HG03159 (cell line): ENCODE data around the gene RDX.
"Not testable (repeated sequence)": the region's sequence is repeated elsewhere in the genome, so short reads cannot be mapped to it uniquely, and the experiment has no call there.

Experiments
- ATAC-seq: cut with Tn5 transposase; IDR thresholded peaks from one replicate; pipeline ENCODE4 v1.9.1; 2021; ENCODE audit warnings: mild to moderate bottlenecking, moderate library complexity; ENCODE audit not compliant: unreplicated experiment

Gene RDX

GRCh38 chr11:110296226-110297075, at the start of gene RDX:
Gene RDX (minus strand): TSS chr11:110296614. CDS start chr11:110279692, 16,922 bp downstream.
- ATAC-seq = peak; percentile 75

GRCh38 chr11:110345743-110346142, 49.3 kb upstream of the RDX start:
- ATAC-seq = no peak

GRCh38 chr11:110340436-110340835, 44.0 kb upstream of the RDX start:
- no peak for ATAC-seq

DNA sequence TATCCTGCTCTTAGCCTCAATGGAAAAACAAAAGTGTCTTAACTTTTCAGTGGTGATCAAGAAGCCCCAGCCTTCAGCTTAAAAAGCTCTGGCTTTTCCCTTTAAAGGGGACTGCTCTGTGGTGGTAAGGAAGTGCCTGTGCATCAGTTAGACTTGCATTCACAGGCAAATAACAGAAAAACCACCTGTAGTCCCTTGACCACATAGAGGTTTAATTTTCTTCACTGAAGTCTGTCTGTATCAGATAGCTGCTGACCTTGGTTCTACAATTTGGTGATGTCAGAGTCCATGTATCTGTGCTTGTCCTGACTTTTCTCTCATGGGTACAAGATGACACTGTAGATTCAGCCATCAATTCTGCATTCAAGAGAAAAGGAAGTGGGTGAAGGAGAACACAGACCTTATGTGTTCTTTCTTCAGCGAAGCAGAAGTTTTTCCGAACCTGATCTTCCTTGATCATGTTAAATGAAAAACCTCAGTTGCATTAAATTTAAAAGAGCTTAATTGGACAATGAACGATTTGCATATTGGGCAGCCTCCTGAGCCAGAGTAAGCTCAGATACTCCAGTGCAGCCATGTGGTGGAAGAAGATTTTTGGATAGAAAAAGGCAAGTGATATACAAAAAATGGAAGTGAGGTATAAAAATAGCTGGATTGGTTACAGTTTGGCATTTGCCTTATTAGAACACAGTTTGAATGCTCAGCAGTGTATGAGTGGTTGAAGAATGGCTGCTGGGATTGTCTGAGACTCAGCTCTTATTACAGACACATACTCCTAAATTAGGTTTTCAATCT, 43.2 kb upstream of the RDX start:
- no peak for ATAC-seq

- ATAC-seq = peak; percentile 71
These were observed 42.3 kb upstream of the RDX start for GRCh38 chr11:110338684-110339083.

DNA sequence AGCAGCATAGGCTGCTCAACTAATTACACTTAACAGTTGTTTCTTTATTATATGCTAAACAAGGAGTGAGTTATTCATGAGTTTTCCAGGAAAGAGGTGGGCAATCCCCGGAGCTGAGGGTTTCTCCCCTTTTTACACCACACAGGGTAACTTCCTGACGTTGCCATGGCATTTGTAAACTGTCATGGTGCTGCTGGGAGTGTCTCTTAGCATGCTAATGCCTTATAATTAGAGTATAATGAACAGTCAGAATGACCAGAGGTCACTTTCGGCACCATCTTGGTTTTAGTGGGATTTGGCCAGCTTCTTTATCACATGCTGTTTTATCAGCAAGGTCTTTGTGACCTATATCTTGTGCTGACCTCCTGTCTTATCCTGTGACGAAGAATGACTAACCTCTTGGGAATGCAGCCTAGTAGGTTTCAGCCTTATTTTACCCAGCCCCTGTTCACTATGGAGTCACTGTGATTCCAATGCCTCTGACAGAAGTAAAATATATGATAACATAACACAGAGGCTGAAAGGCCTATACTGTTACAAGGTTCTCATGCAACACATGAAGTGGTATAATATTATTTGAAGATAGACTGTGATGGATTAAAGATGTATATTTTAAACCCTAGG, 41.3 kb upstream of the RDX start:
- no peak for ATAC-seq

DNA sequence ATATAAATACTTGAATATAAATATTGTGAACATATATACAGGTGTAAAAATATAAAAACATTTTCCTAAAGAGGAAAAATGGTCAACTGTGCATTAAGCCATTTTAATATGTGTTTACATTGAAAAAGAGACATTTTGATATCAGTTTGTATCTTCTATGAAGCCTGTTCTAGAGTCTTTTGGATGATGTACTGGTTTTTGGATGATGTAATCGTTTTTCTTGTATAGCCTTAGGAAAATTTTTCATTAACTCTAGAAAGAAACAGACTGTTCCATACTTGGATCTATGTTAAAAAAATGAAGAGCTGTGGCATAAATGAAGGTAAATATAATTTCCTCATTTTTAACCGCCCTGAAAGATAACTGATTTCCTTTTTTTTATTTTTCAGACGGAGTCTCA, 39.6 kb upstream of the RDX start:
- ATAC-seq = no peak

GRCh38 chr11:110335358-110335757, 38.9 kb upstream of the RDX start:
- no peak for ATAC-seq

DNA sequence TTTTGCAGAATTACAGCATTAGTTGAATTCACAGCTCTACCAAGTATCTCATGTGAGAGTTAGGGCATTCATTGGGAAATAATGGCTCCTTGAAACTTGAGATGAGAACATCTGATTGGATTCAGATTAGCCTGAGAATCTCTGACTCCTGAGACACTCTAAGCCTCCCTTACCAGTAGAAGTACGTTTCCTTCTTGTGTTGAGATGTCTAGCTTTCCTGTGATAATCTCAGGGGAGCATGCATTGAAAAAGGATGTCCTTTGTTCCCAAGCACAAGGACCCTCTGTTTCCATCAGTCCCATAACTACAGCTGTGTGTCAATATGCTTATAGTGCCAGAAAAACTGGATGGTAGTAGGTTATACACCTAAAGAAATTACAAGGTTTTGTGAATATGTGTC, 35.2 kb upstream of the RDX start:
- ATAC-seq = no peak

GRCh38 chr11:110329445-110329844, 33.0 kb upstream of the RDX start:
- ATAC-seq = no peak

- ATAC-seq = no peak
These were observed 31.1 kb upstream of the RDX start for GRCh38 chr11:110327508-110327907.

DNA sequence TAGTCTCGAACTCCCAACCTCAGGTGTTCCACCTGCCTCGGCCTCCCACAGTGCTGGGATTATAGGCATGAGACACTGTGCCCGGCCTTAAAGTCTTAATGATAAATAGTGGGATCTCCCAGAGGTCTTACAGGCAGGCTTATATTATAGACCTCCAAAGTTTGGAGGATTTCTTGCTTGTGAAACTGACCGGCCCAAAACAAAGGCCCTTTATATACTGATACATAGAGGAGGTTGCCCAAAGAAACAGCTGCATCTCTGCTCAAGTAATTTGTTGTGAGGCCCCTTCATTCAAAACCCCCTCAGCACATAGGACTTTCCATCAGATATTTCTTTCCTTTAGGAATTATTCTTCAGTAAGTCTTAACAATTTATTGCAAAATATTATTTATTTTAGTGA, 27.4 kb upstream of the RDX start:
- no peak for ATAC-seq

GRCh38 chr11:110319501-110319900, 23.1 kb upstream of the RDX start:
- no peak for ATAC-seq

GRCh38 chr11:110318638-110319404, 22.4 kb upstream of the RDX start:
- no peak for ATAC-seq

DNA sequence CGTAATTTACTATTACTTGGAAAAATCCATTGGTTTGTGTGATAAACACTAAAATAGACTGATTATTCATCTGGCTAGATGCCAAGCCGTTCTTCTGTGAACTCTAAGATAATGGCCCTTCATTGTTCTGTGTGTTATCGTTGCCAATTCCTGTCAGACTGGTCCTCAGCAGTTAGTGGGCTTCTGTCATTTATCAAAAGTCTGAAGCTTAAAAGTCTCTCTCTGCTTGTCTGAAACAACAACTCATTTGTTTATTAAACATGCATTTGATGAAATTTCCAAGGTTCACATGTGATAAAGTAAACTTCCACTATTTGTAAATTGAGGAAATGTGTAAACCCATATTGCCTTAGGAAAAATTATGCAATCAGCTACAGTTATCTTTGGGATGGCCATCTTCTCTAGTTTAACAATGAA, 21.1 kb upstream of the RDX start:
- ATAC-seq = no peak

DNA sequence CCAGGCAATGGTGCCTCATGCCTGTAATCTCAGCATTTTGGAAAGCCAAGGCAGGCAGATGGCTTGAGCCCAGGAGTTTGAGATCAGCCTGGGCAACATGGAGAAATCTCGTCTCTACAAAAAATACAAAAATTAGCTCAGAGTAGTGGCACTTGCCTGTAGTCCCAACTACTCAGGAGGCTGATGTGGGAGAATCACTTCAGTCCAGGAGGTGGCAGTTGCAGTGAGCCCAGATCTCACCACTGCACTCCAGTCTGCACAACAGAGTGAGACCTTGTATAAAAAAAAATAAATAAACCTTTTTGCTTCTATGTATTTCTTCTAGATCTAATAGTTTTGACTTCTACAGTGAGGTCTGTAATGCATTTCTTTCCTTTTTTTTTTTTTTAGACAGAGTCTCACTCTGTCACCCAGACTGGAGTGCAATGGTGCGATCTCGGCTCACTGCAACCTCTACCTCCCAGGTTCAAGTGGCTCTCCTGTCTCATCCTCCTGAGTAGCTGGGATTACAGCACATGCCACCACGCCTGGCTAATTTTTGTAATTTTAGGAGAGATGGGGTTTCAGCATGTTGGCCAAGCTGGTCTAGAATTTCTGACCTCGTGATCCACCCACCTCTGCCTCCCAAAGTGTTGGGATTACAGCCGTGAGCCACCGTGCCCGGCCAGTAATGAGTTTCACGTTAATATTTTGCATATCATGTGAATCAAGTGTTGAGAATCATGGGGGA, 18.1 kb upstream of the RDX start:
- ATAC-seq = no peak

DNA sequence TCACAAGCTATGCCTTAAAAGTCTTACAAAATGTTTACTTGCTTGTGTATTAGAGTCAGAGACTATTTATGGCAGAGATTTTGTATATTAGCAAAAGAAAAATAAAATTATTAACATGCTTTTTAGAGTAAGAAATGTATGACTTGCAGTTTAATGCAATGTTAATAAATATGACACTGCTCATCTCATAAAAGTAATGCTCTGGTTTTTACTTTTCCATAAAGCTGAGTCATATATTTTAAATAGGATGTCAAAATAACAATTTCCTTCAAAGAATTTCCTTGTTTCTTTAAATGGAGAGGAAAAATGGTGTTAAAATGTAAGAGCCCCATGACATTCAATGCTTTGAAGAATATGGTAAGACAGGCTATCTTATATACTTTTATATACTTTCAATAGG, 16.3 kb upstream of the RDX start:
- no peak for ATAC-seq

DNA sequence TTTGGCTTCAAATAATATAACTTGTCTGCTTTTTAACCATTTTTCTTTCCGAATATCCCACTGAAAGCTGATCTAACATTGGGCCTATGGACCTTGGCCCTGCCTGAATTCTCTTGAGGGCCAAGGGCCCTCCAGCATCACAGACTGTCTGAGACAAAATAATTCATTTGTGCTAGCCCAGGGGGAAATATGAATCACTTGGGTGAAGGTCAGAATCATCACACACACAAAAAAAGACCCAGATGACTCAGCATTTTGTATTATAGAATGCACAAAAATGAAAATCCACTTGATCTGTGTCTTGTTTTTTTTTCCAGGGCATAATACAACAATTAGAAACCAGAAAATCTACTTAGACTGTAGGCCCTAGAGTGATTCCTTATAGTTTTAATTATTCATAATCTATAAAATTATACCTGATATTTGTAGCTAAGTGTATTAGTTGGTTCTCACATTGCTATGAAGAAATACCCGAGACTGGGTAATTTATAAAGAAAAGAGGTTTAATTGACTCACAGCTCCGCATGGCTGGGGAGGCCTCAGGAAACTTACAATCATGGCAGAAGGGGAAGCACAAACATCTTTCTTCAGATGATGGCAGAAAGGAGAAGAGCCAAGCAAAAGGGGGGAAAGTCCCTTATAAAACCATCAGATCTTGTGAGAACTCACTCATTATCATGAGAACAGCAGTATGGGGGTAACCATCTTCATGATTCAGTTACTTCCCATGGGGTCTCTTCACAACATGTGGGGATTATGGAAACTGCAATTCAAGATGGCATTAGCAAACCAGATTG, 15.6 kb upstream of the RDX start:
- ATAC-seq = no peak

DNA sequence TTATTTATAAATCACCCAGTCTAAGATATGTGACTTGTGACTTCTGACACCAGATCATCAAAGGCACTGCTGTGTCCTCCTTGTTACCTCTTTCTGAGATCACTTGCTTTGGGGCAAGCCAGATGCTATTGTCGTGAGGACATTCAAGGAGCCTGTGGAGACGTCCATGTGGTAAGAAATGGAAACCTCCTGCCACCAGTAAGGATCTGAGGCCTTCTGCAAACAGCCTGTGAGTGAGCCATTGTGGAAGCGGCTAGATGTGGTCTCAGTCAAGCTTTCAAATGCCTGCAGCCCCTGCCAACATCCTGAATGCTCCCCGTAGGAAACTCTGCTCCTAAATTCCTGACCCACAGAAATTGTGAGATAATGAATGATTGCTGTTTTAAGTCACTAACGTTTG, 11.7 kb upstream of the RDX start:
- no peak for ATAC-seq

DNA sequence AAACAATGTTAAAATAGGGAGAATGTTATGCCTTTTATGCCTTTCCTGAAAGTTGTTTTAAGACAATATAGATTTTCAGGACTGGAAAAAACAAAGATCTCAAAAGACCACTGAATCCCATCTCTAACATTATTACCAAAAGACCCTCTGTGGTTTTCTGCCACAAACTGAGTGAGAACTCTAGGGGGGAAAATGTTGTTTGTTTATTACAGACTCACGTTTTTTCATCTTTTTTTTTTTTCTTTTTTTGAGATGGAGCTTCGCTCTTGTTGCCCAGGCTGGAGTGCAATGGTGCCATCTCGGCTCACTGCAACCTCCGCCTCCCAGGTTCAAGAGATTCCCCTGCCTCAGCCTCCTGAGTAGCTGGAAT, 9.6 kb upstream of the RDX start:
- not testable (repeated sequence) for ATAC-seq
